ENCODE results near the gene TMEM106C. TPM values are rescaled to one million over a fixed set of nuclear protein-coding genes. Genes with fewer than 3 reads are reported as not detected.
"Not testable (repeated sequence)": the region's sequence is repeated elsewhere in the genome, so short reads cannot be mapped to it uniquely, and the experiment has no call there.

Gene TMEM106C
- total and polyA plus RNA-seq, 9 donors, result 31.1 to 110 (median 55.0) TPM

- Histone ChIP-seq H3K27me3 (no peaks in the 10 kb centered on the region), H3K27ac (no peak overlapping the region), H3K4me3 (no peak overlapping the region), H3K36me3 (no peaks in the 10 kb centered on the region), H3K4me1 (ENCODE audit: insufficient read depth) (peaks cover 9% of the 10 kb centered on the region), H3K9me3 (no peaks in the 10 kb centered on the region)
- no peak for DNase-seq
- 81 to 86% (median 85%) methylated on average over 8 of the region's 8 CpGs for WGBS, 3 donors
- intact Hi-C loops (cut with DNase I), result no loop called here
- TF ChIP-seq EP300 (IDR thresholded peaks at IDR 0.05) (no peak), CTCF (IDR thresholded peaks at IDR 0.05) (no peak), POLR2A (IDR thresholded peaks at IDR 0.05) (no peak)
Measured at GRCh38 chr12:47950856-47951468, 12.4 kb upstream of the TMEM106C start.

GRCh38 chr12:47954058-47954457, 9.3 kb upstream of the TMEM106C start:
- WGBS, 3 donors, result 92 to 96% (median 95%) methylated on average over 8 of the region's 8 CpGs
- Histone ChIP-seq H3K4me3 (no peak overlapping the region), H3K27me3 (no peaks in the 10 kb centered on the region), H3K36me3 (no peaks in the 10 kb centered on the region), H3K4me1 (ENCODE audit: insufficient read depth) (no peaks in the 10 kb centered on the region), H3K9me3 (no peaks in the 10 kb centered on the region), H3K27ac (no peak overlapping the region)
- TF ChIP-seq POLR2A (IDR thresholded peaks at IDR 0.05), result no peak
- TF ChIP-seq CTCF (IDR thresholded peaks at IDR 0.05), result no peak
- no peak for TF ChIP-seq EP300 (IDR thresholded peaks at IDR 0.05)
- intact Hi-C loops (cut with DNase I), result no loop called here
- DNase-seq, result no peak

- no peak for DNase-seq
- Histone ChIP-seq H3K36me3 (no peaks in the 10 kb centered on the region), H3K9me3 (no peaks in the 10 kb centered on the region), H3K27ac (no peak overlapping the region), H3K4me3 (no peak overlapping the region), H3K27me3 (no peaks in the 10 kb centered on the region), H3K4me1 (ENCODE audit: insufficient read depth) (no peaks in the 10 kb centered on the region)
- 85 to 93% (median 85%) methylated on average over 4 of the region's 4 CpGs for WGBS, 3 donors
- TF ChIP-seq EP300 (IDR thresholded peaks at IDR 0.05), result no peak
- no peak for TF ChIP-seq CTCF (IDR thresholded peaks at IDR 0.05)
- no peak for TF ChIP-seq POLR2A (IDR thresholded peaks at IDR 0.05)
- intact Hi-C loops (cut with DNase I), result no loop called here
Measured at GRCh38 chr12:47954467-47955045, 8.8 kb upstream of the TMEM106C start.

GRCh38 chr12:47955059-47955458, 8.3 kb upstream of the TMEM106C start:
- no peaks in the 10 kb centered on the region for H3K36me3 ChIP-seq
- H3K4me1 ChIP-seq (ENCODE audit: insufficient read depth), result no peaks in the 10 kb centered on the region
- intact Hi-C loops (cut with DNase I), result no loop called here
- no peak overlapping the region for H3K4me3 ChIP-seq
- WGBS, 3 donors, result 64 to 78% (median 72%) methylated on average over 3 of the region's 3 CpGs
- H3K9me3 ChIP-seq, result no peaks in the 10 kb centered on the region
- no peak for DNase-seq
- no peaks in the 10 kb centered on the region for H3K27me3 ChIP-seq
- no peak overlapping the region for H3K27ac ChIP-seq
- TF ChIP-seq POLR2A (IDR thresholded peaks at IDR 0.05) (no peak), CTCF (IDR thresholded peaks at IDR 0.05) (no peak), EP300 (IDR thresholded peaks at IDR 0.05) (no peak)

GRCh38 chr12:47957671-47958070, 5.7 kb upstream of the TMEM106C start:
- intact Hi-C loops (cut with DNase I), result loop anchor here in 1 of 4 donors (2.0 kb wide), 1 partner anchor 53 kb away; the partner anchor contains the start of gene VDR
- not testable (repeated sequence) for H3K4me1 ChIP-seq (ENCODE audit: insufficient read depth); H3K27me3 ChIP-seq; H3K9me3 ChIP-seq; DNase-seq; H3K4me3 ChIP-seq; H3K27ac ChIP-seq; H3K36me3 ChIP-seq
- WGBS, 3 donors, result 80 to 100% (median 88%) methylated on average over 1 of the region's 1 CpG

All from ovary (tissue), 9 donors.